ENCODE results near the gene BABAM2.
"Not testable (repeated sequence)": the region's sequence is repeated elsewhere in the genome, so short reads cannot be mapped to it uniquely, and the experiment has no call there.

BABAM2 gene

DNA sequence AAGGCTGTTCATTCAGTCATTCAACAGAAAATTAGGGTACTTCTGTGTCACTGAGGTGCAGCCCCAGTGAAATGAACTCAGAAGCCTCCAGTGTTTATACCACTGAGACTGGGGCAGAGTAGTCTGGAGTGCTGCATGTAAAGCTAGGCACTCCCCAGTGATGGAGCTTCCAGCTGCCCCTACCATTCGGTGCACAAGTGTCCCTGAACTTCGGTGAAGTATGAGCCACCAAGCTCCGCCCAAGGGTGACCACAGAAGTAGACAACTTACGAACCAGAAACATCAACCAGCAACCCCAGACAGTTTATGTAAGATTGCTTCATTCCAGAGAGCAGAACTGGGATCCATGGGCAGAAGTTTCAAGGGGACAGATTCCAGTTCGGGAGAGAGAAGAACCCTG, 431.5 kb downstream of the BABAM2 start:
- DNase-seq: no peak

GRCh38 chr2:28322456-28322855, 431.9 kb downstream of the BABAM2 start:
- DNase-seq: no peak

DNA sequence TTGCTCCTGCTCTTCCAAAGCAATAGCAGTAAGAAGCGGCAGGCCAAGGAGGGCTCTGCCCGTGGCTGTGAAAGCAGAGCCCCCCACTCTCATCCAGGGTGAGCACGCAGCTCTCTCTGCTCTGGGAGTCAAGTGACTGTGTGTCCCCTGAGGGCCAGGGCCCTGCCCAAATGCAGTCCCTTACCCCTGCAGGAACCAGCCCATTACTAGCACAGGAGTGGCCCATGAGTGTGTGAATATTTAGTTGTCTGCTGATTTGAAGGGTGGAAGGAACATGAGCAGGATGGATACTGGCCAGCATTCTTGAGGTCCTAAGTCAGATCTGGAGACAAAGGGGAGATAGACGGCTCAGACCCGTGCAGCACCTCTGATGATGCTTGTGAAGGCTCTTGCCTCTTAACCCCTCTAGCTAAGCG, 432.5 kb downstream of the BABAM2 start:
- DNase-seq: no peak

DNA sequence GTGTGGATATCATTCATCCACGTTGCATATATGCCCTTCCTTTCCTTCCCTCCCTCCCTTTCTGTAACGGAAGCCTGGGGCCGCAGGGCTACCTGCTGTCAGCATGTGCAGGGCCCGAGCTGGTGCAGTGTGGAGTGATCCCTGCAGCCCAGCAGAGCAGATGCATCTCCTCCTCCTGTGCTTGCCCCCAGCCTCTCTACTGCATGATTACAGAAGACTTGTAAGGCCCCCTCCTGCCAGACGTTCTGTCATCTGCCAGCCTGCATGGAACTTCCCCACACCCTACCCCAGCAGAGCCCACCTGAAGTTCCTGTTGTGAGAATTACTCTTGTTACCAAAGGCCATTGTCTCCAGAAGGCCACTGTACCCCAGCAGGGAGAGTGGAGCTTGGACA, 434.6 kb downstream of the BABAM2 start:
- DNase-seq: no peak

GRCh38 chr2:28325567-28326468, 435.3 kb downstream of the BABAM2 start:
- no peak for DNase-seq

DNA sequence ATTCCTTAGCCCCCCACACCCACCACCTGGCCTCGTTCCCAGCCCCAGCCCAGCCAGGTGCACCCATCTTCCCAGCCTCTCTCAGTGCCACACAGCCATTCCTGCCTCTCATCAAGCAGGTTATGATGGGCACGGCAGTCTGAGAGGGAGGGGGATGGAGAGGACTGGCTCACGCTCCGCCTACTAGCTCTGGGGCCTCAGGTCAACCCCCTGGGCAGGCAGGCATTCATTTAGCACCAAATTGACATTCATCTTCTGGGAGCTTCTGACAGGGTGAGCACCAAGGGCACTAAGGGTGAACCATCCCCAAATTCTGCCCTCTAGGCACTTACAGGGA, 435.9 kb downstream of the BABAM2 start:
- no peak for DNase-seq

GRCh38 chr2:28326881-28327505, 436.5 kb downstream of the BABAM2 start:
- DNase-seq: no peak

- DNase-seq: no peak
Observed at GRCh38 chr2:28327581-28327955, 437.0 kb downstream of the BABAM2 start.

DNA sequence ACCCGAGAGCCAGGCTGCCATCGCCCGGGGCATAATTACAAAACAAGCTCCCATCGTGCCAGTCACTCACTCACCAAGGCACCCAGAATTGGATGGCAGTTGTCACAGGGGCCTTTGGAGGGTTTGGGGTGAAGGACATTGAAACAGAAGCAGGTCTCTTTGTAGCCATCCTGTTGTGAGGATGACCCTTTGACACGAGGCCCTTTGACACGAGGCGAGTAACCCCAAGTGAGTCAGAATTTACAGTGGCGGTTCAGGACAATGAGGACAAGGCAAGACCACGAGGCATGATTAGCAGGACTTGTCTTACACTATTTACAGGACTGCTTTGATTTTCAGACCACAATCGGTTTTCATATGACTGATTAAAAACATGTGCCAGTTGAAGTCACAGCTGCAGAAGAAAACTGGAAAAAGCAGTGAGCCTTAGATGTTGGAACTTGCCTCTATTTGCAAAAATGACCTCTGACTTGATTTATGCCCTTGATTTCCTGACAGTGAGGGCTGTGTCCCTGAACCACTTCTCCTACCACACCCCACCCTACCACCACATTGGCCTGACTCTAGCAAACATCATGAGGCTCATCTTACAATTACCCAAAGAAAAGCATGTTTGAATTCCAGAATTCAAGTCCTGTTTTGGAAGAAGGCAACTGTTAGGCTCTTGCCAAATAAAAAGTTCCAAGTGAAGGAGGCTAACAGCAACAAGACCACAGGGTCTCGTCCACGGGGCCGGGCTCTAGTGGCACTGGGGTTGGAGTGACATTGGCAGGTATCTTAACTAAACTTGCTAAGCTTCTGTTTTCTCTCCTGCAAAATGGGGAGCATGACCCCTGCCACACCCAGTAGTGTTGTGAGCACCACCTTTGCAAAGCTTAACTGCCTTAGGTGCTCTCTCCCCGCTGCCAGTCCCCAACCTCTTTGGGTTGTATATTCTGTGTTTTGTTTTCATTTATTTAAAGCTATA, 437.7 kb downstream of the BABAM2 start:
- DNase-seq: no peak

DNA sequence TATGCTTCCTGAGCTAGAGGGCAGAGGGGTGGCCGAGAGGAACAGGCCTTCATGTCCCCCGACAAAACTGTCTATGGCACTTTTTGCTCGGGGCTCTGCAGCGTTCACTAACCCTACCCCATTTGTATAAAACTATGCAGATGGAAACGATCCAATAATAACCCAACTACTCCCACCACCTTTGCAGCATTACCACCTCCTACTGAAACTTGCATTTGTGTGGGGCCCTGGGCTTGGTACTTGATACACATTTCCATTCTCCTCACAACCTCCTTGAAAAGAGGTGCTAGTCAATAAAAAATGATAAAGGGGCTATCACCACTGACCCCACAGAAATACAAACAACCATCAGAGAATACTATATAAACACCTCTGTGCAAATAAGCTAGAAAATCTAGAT, 438.7 kb downstream of the BABAM2 start:
- no peak for DNase-seq

DNA sequence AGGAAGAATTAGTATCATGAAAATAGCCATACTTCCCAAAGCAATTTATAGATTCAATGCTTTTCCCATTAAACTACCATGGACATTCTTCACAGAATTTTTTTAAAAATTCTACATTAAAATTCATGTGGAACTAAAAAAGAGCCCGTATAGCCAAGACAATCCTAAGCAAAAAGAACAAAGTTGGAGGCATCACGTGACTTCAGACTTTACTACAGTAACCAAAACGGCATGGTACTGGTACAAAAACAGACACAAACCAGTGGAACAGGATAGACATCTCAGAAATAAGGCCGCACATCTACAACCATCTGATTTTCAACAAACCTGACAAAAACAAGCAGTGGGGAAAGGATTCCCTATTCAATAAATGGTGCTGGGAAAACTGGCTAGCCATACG, 440.2 kb downstream of the BABAM2 start:
- DNase-seq: not testable (repeated sequence)

DNA sequence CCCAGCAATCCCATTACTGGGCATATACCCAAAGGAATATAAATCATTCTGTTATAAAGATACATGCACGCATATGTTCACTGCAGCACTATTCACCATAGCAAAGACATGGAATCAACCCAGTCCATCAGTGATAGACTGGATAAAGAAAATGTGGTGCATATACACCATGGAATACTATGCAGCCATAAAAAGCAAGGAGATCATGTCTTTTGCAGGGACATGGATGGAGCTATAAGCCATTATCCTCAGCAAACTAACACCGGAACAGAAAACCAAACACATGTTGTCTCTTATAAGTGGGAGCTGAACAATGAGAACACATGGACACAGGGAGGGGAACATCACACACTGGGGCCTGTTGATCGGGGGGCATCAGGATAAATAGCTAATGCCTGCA, 441.3 kb downstream of the BABAM2 start:
- not testable (repeated sequence) for DNase-seq

DNA sequence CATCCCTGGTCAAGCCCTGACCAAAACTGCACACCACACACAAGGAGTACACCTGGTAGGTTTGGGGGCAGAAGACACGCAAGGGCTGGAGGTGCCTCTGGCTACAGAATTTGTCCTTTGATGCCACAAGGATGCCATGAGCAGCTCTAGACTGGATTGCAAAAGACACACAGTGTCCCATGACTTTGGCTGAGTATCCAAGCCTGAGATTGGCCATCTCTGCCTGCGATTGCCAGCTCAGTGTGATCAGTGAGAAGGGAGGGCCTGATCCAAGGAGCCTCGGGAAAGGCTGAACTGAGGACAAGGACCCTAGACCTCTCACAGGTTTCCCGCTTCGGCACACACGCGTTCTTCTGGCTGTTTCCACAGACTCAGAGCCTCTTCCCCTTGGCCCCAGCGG, 442.2 kb downstream of the BABAM2 start:
- no peak for DNase-seq

- DNase-seq: no peak
Observed at GRCh38 chr2:28333606-28334526, 443.3 kb downstream of the BABAM2 start.

- no peak for DNase-seq
Observed at GRCh38 chr2:28334527-28334894, 444.0 kb downstream of the BABAM2 start.

- DNase-seq: not testable (repeated sequence)
Observed at GRCh38 chr2:28335265-28335664, 444.7 kb downstream of the BABAM2 start.

DNA sequence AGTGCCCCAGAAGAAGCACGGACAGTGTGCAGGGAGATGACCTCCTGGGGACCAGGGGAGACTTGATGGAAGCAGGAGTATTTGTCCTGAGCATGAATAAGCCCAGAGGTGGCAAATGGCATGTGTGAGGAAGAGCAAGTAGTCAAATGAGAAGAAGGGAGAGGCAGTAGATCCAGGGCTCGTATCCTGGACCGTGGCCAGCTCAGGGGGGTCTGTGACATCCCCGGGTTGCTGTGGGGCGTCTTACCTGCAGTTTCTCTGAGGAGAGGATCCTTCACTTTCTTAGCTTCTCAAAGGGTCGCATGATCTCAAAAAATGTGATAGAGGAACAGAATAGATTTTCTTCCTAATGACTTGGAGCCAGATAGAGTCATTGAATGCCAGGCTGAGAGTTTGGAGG, 445.1 kb downstream of the BABAM2 start:
- no peak for DNase-seq

GRCh38 chr2:28336264-28336980, 445.9 kb downstream of the BABAM2 start:
- DNase-seq: no peak

GRCh38 chr2:28336982-28337627, 446.6 kb downstream of the BABAM2 start:
- DNase-seq: no peak

DNA sequence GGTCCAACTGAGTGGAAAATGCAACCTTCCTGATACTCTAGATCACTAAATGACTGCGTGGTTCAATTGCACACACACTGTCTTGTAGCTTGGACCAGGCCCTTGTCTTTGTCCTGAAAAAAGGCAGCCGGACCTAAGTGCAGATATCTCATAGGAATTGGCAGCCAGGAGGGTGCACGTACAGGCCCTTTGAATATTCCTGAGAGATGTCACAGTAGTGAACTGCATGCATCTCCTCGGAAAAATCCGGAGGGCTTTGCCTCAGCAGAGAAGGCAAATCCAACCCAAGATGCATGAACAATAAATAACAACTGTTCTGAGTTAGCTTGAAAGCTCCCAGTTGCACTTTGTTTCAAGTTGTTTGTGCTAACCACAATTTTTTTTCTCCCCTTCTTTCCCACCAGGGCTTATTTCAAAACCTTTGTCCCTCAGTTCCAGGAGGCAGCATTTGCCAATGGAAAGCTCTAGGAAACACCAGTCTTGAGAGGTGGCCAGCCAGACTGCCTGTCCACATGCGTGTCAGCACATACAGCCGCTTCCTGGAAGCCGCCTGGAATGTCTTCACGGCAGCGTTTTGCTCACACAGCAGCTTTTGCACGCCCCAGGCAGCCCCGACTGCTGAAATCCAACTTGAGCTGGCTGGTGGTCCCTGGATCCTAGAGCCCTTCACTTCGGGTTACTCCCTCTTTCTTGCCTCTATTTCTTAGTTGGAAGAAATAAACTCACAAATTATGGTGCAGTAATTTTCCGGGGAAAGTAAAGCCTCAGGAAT, 447.7 kb downstream of the BABAM2 start:
- no peak for DNase-seq
